ENCODE measurements around the gene FLT1.

DNA sequence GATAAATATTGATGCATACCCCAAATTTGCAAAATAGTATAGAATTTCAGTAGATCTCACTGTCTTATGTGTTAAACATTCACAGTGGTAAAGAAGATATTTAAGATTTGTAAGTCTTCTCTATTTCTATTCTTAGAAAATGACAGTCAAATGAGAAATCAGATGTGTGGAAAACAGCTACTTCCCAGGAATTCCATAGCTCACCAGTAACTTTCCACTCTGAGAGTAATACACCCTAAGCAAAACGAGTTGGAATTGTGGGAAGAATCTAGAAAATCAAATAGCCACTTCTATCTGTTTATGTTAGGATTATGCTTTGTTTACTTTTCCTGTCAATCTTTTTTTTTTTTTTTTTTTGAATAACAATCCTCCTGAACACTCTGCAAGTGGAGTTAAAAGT is 69.1 kb downstream of the FLT1 start:
- no peak for TF ChIP-seq POLR2AphosphoS5 (IDR thresholded peaks at IDR 0.05; ENCODE audit: low read depth)
- TF ChIP-seq CTCF (IDR thresholded peaks at IDR 0.05; ENCODE audit: insufficient read depth, low read length), result no peak
- no peak for TF ChIP-seq SPI1 (IDR thresholded peaks at IDR 0.05; ENCODE audit: borderline replicate concordance, low read depth)
- TF ChIP-seq, protein P1, sequence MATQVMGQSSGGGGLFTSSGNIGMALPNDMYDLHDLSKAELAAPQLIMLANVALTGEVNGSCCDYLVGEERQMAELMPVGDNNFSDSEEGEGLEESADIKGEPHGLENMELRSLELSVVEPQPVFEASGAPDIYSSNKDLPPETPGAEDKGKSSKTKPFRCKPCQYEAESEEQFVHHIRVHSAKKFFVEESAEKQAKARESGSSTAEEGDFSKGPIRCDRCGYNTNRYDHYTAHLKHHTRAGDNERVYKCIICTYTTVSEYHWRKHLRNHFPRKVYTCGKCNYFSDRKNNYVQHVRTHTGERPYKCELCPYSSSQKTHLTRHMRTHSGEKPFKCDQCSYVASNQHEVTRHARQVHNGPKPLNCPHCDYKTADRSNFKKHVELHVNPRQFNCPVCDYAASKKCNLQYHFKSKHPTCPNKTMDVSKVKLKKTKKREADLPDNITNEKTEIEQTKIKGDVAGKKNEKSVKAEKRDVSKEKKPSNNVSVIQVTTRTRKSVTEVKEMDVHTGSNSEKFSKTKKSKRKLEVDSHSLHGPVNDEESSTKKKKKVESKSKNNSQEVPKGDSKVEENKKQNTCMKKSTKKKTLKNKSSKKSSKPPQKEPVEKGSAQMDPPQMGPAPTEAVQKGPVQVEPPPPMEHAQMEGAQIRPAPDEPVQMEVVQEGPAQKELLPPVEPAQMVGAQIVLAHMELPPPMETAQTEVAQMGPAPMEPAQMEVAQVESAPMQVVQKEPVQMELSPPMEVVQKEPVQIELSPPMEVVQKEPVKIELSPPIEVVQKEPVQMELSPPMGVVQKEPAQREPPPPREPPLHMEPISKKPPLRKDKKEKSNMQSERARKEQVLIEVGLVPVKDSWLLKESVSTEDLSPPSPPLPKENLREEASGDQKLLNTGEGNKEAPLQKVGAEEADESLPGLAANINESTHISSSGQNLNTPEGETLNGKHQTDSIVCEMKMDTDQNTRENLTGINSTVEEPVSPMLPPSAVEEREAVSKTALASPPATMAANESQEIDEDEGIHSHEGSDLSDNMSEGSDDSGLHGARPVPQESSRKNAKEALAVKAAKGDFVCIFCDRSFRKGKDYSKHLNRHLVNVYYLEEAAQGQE (IDR thresholded peaks at IDR 0.05; ENCODE audit: insufficient replicate concordance, low read depth), result no peak

All from HL-60 (cell line).